NK-92 (cell line): ENCODE data around the gene SVOP.

Experiments used
- DNase-seq: peaks from one replicate; lab custom pipeline; 2025; ENCODE audit not compliant: unreplicated experiment; lab: John Stamatoyannopoulos, UW

Gene SVOP

DNA sequence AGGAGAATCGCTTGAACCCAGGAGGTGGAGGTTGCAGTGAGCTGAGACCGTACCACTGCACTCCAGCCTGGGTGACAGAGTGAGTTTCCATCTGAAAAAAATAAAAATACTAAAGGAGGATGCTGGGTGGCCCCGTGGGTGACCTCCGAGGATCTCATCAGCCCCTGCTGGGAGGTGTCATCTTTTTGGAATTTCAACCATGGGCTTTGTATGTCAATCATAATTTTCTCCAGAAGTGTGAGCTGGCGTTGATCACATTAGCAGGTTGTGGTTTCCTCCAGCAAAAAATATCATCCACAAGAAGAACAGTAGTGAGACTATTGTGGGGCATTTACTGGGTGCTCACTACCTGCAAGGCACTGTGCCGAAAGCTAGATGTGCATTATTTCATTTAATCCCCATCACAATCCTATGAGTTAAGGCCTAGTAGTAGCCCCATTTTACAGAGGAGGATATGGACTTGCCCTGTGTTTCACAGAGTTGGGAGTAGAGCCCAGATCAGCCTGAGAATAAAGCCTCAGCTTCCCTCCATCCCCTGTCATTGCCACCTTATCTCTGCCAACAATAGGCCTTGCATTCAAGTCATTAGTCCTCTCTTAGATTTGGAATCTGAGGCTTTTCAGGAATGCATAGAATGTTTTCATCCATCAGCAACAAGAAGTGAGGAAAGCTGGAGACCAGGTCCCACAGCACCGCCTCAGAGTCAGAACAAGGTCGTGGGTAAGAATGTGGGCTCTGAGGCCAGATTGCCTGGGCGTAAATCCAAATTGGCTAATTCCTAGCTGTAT, 39.8 kb downstream of the SVOP start:
- DNase-seq = no peak

- no peak for DNase-seq
These were observed 43.5 kb downstream of the SVOP start for GRCh38 chr12:108977360-108977759.

DNA sequence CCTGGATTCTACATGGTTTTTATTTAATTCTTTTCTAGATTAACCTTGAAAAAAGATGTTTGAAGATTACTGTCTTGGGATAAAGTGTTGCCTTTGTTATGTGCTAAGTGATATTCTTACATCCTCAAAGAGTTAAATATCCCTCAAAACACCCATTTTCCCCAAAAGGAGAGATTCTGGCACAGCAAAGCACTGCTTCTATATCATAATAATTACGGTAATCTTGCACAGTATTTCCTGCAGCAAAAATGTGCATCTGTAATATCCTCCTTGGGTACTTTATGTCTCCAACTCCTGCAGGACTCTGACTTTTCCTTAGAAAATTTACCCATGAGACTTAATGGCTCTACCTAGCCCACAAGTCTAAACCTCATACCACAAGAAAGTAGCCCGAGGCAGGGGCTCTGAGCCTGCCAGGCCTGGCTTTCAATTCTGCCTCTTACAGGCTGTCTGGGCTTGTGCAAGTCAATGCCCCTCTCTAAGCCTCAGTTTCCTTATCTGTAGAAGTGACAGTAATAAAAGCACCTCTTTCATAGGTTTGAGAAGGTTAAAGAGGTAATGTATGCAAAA, 45.8 kb downstream of the SVOP start:
- no peak for DNase-seq

DNA sequence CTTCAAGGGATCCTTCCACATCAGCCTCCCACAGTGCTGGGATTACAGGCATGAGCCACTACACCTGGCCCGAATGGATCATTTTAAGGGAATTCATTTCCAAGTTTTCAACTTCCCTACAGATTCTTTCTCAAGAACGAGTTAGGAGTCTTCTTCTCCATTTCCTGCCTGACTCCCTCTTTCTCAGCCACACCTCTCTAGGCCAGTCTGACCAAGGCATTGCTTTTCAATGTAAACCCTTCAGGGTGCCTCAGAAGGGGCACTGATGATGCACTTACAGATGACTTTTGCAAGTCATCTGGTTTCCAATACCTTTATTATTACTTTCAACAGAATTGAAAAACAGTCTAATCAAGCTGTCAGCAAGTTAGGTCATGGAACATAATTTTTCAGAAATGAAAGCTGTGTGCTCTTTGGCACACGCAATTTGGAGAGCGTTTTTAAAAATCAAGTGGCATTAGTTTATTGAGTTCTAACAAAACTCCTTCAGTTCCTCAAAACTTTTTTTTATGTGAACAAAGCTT, 47.2 kb downstream of the SVOP start:
- DNase-seq = no peak

- DNase-seq = no peak
These were observed 48.5 kb downstream of the SVOP start for GRCh38 chr12:108972358-108972757.

DNA sequence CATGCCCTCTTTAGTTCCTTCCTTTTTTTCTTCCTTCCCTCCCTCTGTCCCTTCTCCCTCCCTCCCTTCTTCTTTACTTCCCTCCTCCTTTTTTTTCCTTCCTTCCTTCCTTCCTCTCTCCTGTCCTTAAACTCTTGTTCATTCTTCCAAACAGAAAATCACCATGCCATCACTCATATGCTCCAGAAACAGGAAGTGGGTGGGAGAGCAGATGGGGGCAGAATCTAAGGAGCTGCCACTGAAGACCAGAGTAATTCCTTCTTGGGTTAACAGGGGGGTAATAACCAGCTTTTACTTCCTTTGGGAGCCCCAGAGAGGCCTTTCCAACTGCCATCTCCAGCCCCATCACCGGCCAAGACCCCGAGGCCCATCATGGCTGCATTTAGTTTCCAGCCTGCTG, 51.2 kb downstream of the SVOP start:
- DNase-seq = no peak

DNA sequence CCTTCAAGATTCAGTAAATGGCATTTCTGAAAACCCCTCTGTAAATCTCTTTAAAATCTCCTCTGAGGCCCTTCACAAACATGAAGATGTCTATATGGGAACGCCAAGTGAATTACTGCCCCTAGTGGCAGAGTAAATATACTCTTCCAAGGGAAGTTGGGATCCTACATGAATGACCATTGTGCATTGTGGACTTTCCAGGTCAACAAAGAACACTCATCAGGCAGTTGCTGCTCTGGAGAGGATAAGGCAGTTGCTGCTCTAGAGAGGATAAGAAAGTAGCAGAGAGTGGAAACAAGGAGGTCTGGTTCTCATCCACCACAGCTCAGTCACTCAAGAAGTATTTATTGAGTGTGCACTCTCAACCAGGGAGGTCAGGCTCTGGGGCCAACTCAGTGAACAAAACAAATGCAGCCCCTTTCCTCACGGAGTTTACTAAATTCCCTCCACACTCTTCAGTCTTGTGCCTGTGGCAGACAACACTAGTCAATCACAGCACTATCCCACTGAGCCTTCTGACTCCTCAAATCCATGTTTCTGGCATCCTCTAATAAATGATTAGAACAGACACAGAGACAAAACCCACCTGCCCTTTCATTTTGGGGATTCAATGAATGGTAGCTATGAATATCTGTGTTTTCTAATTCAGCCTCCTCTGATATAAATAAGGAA, 52.9 kb downstream of the SVOP start:
- no peak for DNase-seq

GRCh38 chr12:108966378-108967151, 54.3 kb downstream of the SVOP start:
- no peak for DNase-seq

DNA sequence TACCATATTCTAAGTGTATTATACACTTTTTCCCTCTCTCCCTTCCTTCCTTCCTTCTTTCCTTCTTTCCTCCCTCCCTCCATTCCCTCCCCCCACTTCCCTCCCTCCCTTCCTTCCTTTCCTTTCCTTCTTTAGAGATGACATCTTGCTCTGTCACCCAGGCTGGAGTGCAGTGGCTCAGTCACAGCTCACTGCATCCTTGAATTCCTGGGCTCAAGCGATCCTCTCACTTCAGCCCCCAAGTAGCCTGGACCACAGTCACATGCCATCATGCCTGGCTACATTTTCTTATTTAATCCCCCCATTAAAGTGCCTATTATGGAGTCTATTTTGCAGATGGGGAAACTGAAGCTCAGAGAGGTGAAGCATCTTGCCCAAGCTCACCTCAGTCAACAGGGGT, 55.0 kb downstream of the SVOP start:
- no peak for DNase-seq

GRCh38 chr12:108964371-108965352, 56.2 kb downstream of the SVOP start:
- DNase-seq = no peak

DNA sequence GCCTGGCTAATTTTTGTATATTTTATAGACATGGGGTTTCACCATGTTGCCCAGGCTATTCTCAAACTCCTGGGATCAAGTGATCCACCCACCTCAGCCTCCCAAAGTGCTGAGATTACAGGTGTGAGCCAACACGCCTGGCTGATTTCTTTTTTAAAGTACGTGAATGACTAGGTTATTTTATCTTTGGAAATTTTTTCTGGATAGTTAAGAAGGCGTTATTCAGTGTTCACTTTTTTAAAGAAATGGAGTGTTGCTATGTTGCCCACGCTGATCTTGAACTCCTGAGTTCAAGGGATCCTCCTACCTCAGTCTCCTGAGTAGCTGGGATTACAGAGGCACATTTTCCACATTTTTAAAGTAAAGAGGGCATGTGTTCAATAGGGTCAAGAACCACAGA, 58.6 kb downstream of the SVOP start:
- DNase-seq = no peak

GRCh38 chr12:108959748-108960655, 60.9 kb downstream of the SVOP start:
- DNase-seq = no peak

GRCh38 chr12:108955225-108955835, 65.5 kb downstream of the SVOP start:
- DNase-seq = no peak

DNA sequence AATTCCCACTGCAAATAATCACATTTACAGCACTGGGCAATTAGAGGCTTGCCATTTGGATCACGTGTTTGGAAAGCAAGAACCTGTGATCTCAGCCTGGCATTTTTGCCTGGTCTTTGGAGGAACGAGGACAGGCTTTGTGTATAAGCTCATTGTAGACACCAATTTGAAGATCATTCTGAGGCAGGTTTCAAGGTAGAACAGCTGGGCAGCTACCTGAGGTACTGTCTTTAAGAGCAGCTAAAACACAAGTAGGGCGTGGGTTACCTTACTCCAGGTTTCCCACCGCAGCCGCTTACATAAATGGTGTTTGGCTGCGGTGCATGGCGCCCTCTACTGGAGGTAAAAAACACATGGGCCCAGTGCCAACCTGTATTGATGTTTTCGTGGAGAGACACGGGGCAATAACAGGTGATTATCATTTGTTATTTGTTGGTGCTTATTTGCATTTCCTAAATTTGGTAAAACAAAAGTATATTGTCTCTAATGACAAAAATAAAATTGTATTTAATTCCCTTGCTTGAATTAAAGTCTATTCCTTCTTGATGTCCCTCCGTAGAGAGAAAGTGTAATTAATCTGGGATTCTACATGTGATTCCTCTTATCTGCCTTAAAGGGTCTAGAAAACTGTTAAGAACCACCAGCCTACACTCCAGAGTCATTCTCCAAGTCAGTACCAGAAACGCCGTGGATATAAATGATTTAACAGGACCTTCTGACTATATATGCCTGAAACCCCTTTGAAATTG, 69.7 kb downstream of the SVOP start:
- no peak for DNase-seq

- no peak for DNase-seq
These were observed 70.9 kb downstream of the SVOP start for GRCh38 chr12:108949976-108950375.

- no peak for DNase-seq
These were observed 72.5 kb downstream of the SVOP start for GRCh38 chr12:108948367-108948766.

DNA sequence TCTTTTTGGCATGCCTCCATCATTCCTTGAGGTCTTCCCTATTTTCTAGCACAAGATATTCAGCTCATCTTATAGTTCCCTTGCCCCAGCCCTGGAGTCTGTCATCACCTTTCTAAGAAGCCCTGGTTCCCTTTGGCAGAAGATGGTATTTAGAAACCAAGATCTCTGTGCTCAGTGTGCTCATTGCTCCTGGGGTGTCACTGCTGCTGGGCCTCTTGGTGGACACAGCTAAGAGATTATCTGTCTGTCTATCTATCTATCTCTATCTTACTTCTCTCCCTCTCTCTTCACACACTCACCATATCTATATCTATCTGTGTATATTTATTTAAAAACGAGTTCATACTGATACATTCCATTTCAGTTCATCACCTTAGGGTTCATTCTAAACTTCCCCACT, 73.8 kb downstream of the SVOP start:
- DNase-seq = no peak

- DNase-seq = no peak
These were observed 80.7 kb downstream of the SVOP start for GRCh38 chr12:108940138-108940537.
